Limb (tissue), 2 donors: Measurements from ENCODE around the gene TTN.

Source experiments
- DNase-seq, 2 donors: peaks; one replicate each; pipeline ENCODE4 v3.0.0-alpha.2; 2016; ENCODE audit errors: extremely low spot score in 2 of 2

Gene TTN

GRCh38 chr2:178811901-178812300 is 4.7 kb upstream of the TTN start:
- DNase-seq = no peak

GRCh38 chr2:178811045-178811444 is 3.8 kb upstream of the TTN start:
- DNase-seq = no peak

GRCh38 chr2:178810422-178810821 is 3.2 kb upstream of the TTN start:
- DNase-seq = no peak

GRCh38 chr2:178806543-178806942 is 680 bp downstream of the TTN start:
- DNase-seq = no peak

GRCh38 chr2:178805457-178805856 is 1.8 kb downstream of the TTN start:
- no peak for DNase-seq

- DNase-seq = no peak
Observed at GRCh38 chr2:178804791-178805190, 2.4 kb downstream of the TTN start.

- no peak for DNase-seq
Observed at GRCh38 chr2:178800510-178800909, 6.7 kb downstream of the TTN start.

- no peak for DNase-seq
Observed at GRCh38 chr2:178799305-178799704, 7.9 kb downstream of the TTN start.

GRCh38 chr2:178796079-178796677 is 11.0 kb downstream of the TTN start:
- DNase-seq = peak in 1 of 2 donors; percentile 72

- DNase-seq = no peak
Observed at GRCh38 chr2:178787934-178788333, 19.3 kb downstream of the TTN start.

- DNase-seq = no peak
Observed at GRCh38 chr2:178787155-178787554, 20.1 kb downstream of the TTN start.

- no peak for DNase-seq
Observed at GRCh38 chr2:178783889-178784288, 23.3 kb downstream of the TTN start.

- DNase-seq = no peak
Observed at GRCh38 chr2:178782236-178782635, 25.0 kb downstream of the TTN start.

GRCh38 chr2:178777577-178777976 is 29.6 kb downstream of the TTN start:
- no peak for DNase-seq

- no peak for DNase-seq
Observed at GRCh38 chr2:178776751-178777150, 30.5 kb downstream of the TTN start.

- no peak for DNase-seq
Observed at GRCh38 chr2:178775975-178776374, 31.2 kb downstream of the TTN start.

GRCh38 chr2:178770518-178770917 is 36.7 kb downstream of the TTN start:
- DNase-seq = no peak

- DNase-seq = peak in 1 of 2 donors; percentile 11
Observed at GRCh38 chr2:178767094-178768060, 39.8 kb downstream of the TTN start.

- no peak for DNase-seq
Observed at GRCh38 chr2:178764097-178764496, 43.1 kb downstream of the TTN start.

GRCh38 chr2:178761759-178762371 is 45.4 kb downstream of the TTN start:
- DNase-seq = peak in 1 of 2 donors; percentile 61

GRCh38 chr2:178756843-178757242 is 50.4 kb downstream of the TTN start:
- no peak for DNase-seq

- no peak for DNase-seq
Observed at GRCh38 chr2:178756343-178756742, 50.9 kb downstream of the TTN start.
